B cell (primary cell): ENCODE measurements around the gene SNAPC4. TPM values are rescaled to one million over a fixed set of nuclear protein-coding genes. Genes with fewer than 3 reads are reported as not detected.

Experiments
- ATAC-seq: fragments of 200-7000 bp; cut with Tn5 transposase; one replicate; pipeline ENCODE4 v1.10.0; 2021; ENCODE audit warnings: low read depth, mild to moderate bottlenecking, moderate number of reproducible peaks, moderate library complexity
- CTCF ChIA-PET: fragments of 350-600 bp; sonication (Branson Sonifier 250); formaldehyde crosslinking; loops from one replicate; lab custom pipeline; 2021; ENCODE audit warnings: antibody characterized with exemption, inconsistent platforms; lab: Charles Lee
- POLR2A ChIA-PET: fragments of 350-600 bp; sonication (Branson Sonifier 250); formaldehyde crosslinking; loops from one replicate; lab custom pipeline; 2021; ENCODE audit warnings: antibody characterized with exemption; lab: Charles Lee
- DNase-seq: peaks from one replicate; pipeline ENCODE4 v3.0.0; 2013
- H2AFZ ChIP-seq: 2 replicates; pipeline ENCODE4 v1.6.1; 2012; ENCODE audit warnings: mild to moderate bottlenecking, low read depth, low read length; ENCODE audit not compliant: insufficient read depth, poor library complexity, severe bottlenecking
- H3K27ac ChIP-seq, 2 donors: 1 replicate in 1 of 2; 2 replicates in 1 of 2; pipeline ENCODE4 v1.5.1; 2012 to 2013; ENCODE audit warnings: low read length in 2 of 2, mild to moderate bottlenecking in 2 of 2, moderate library complexity in 1 of 2
- H3K27me3 ChIP-seq, 4 experiments: fragments of 200-600 bp in 1 of 4; sonication (generic) in 1 of 4; replicated peaks in 1 of 4; 1 replicate in 2 of 4; 2 replicates in 2 of 4; pipeline versions ENCODE4 v1.6.1 to v1.7.0; 2013 to 2016; ENCODE audit warnings: low read length in 3 of 4, mild to moderate bottlenecking in 2 of 4, mixed read lengths in 1 of 4, moderate library complexity in 1 of 4; ENCODE audit not compliant: insufficient read depth in 4 of 4, control insufficient read depth in 3 of 4; ENCODE audit errors: control extremely low read depth in 1 of 4
- H3K36me3 ChIP-seq, 2 experiments: replicated peaks in 1 of 2; 1 replicate in 1 of 2; 2 replicates in 1 of 2; pipeline versions ENCODE4 v1.6.1 to v1.7.1; 2013; ENCODE audit warnings: low read length in 1 of 2; ENCODE audit not compliant: insufficient read depth in 2 of 2, control insufficient read depth in 1 of 2; ENCODE audit errors: control extremely low read depth in 1 of 2, extremely low read depth in 1 of 2
- H3K4me1 ChIP-seq, 2 donors: fragments of 200-600 bp in 1 of 2; sonication (generic) in 1 of 2; 1 replicate in 1 of 2; 2 replicates in 1 of 2; pipeline versions ENCODE4 v1.5.1 to v1.6.1; 2013 to 2017; ENCODE audit warnings: low read length in 2 of 2; ENCODE audit not compliant: control insufficient read depth in 2 of 2, insufficient read depth in 2 of 2
- H3K4me2 ChIP-seq: replicated peaks from 2 replicates; pipeline ENCODE3; 2012; ENCODE audit warnings: mild to moderate bottlenecking, low read depth, low read length; ENCODE audit not compliant: poor library complexity, severe bottlenecking
- H3K4me3 ChIP-seq, 5 experiments: fragments of 200-600 bp in 1 of 5; sonication (generic) in 1 of 5; 1 replicate in 3 of 5; 2 replicates in 2 of 5; pipeline versions ENCODE4 v1.5.1 to v1.7.0; 2011 to 2016; ENCODE audit warnings: low read length in 4 of 5, mild to moderate bottlenecking in 4 of 5, low read depth in 2 of 5, control low read depth in 1 of 5, moderate library complexity in 1 of 5; ENCODE audit not compliant: insufficient read depth in 1 of 5; ENCODE audit errors: control extremely low read depth in 1 of 5, extremely low read depth in 1 of 5
- H3K79me2 ChIP-seq: fragments of 200-600 bp; sonication (generic); one replicate; pipeline ENCODE4 v1.6.0; 2016; ENCODE audit warnings: low read length; ENCODE audit not compliant: control insufficient read depth, insufficient read depth
- H3K9ac ChIP-seq: fragments of 200-600 bp; sonication (generic); 2 replicates; pipeline ENCODE4 v1.6.1; 2017; ENCODE audit warnings: mild to moderate bottlenecking, low read length, moderate library complexity
- H3K9me3 ChIP-seq, 3 donors: one replicate each; pipeline versions ENCODE4 v1.6.1 to v1.7.1; 2013; ENCODE audit warnings: low read length in 2 of 3; ENCODE audit not compliant: control insufficient read depth in 2 of 3, insufficient read depth in 1 of 3; ENCODE audit errors: control extremely low read depth in 1 of 3
- H4K20me1 ChIP-seq: 2 replicates; pipeline ENCODE4 v1.6.0; 2012; ENCODE audit warnings: mild to moderate bottlenecking, low read length; ENCODE audit not compliant: insufficient read depth, control insufficient read depth, poor library complexity, severe bottlenecking
- H3K27ac Mint-ChIP-seq: one replicate; pipeline ENCODE4 v1.8.0; 2021; ENCODE audit warnings: mixed read lengths
- H3K27me3 Mint-ChIP-seq: one replicate; pipeline ENCODE4 v1.8.0; 2021; ENCODE audit warnings: mixed read lengths
- H3K4me1 Mint-ChIP-seq: one replicate; pipeline ENCODE4 v1.8.0; 2021; ENCODE audit warnings: mixed read lengths
- H3K4me3 Mint-ChIP-seq: one replicate; pipeline ENCODE4 v1.8.0; 2021; ENCODE audit warnings: mixed read lengths
- H3K9me3 Mint-ChIP-seq: one replicate; pipeline ENCODE4 v1.8.0; 2022; ENCODE audit warnings: mixed read lengths; ENCODE audit not compliant: insufficient read depth
- CTCF ChIP-seq: fragments of 200-600 bp; IDR thresholded peaks from one replicate; pipeline ENCODE4 v1.8.0; 2022; ENCODE audit warnings: antibody characterized with exemption, mild to moderate bottlenecking
- EZH2 ChIP-seq: IDR thresholded peaks from 2 replicates; pipeline ENCODE4 v1.6.1; 2012; ENCODE audit warnings: borderline replicate concordance, low read depth, mild to moderate bottlenecking, moderate library complexity, low read length; ENCODE audit not compliant: insufficient read depth, poor library complexity, severe bottlenecking
- whole genome bisulfite sequencing: methylation state at CpG from one replicate; pipeline ENCODE4 v1.1.5; 2013; ENCODE audit warnings: missing lambda C conversion rate; ENCODE audit not compliant: insufficient coverage; 5-methylcytosine and 5-hydroxymethylcytosine counted together
- intact Hi-C: fragments of 100-400 bp; cut with micrococcal nuclease; formaldehyde crosslinking; loops from one replicate; pipeline ENCODE4 v1.10.0; 2022
- polyA plus RNA-seq: library from polyadenylated mRNA; depleted of rRNA; stranded (reverse); fragments of >200 nt; gene quantifications from 2 replicates; pipeline ENCODE4 v1.2.3, GENCODE V29; 2012
- total RNA-seq, 2 donors: library from RNA; stranded (reverse); fragments of 120-200 nt in 1 of 2; gene quantifications; 1 replicate in 1 of 2; 2 replicates in 1 of 2; pipeline versions ENCODE4 v1.2.3 to v1.2.4, GENCODE V29; 2013 to 2022

Gene SNAPC4
- total and polyA plus RNA-seq, 2 donors (not counting 1 experiment from before 2014, with no cell fraction given): 13.1 to 15.6 TPM

DNA sequence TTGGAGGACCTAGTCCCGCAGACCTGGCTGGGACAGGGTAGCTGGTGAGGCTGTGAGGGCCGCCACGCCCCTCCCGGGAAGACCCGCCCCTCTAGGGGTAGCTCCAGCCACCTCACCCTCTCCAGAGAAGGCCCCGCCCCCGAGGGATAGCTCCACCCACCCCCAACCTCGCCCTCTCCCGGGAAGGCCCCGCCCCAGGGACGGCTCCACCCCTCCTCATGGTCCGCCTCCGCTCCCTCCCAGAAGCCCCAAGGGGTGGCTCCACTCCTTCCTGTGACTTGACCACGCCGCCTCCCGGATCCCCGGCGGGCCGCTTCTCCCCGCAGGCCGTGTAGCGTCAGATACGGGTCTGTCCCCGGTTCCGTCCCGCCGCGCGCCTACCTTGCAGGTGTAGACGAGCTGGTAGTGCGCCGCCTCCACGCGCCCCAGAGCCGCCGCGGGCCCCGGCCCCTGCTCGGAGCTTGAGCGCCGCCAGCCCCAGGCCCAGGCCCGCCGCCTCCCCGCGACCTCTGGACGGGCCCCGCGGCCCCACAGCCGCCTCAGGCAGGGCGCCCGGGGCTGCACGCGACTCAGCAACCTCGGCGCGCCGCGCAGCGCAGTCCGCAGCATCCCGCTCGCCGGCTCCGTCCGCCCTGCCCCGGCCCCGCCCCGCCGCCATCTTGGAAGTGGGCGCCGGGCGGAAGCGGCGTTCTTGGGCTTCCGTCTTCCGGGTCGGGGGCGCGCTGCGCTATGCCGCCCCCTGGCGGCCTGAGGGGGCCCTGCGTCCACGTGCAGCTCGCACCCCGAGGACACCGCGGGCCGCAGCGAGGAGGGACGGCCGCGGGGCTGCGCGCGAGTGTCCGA, 36.6 kb downstream of the SNAPC4 start, which contains the start of gene DNLZ:
DNLZ (minus strand) TSS at position 639 of the 843 bp plus-strand sequence; CDS start at position 609, 30 bp downstream.
- no peaks in the 10 kb centered on the region for H3K79me2 ChIP-seq
- H3K4me2 ChIP-seq: peak within 1 kb of the TSS; percentile 77
- no peaks in the 10 kb centered on the region for H3K27me3 Mint-ChIP-seq
- H3K4me3 ChIP-seq: peak within 1 kb of the TSS; percentile 3 to 97 (median 71)
- H4K20me1 ChIP-seq: peaks cover 19% of the 10 kb centered on the region
- H3K27ac ChIP-seq: peak within 1 kb of the TSS; percentile 40 to 53
- peak within 1 kb of the TSS; percentile 78 for H3K9ac ChIP-seq
- peaks cover 0 to 10% (median 0%) of the 10 kb centered on the region in 3 donors for H3K9me3 ChIP-seq
- peaks cover 0 to 13% of the 10 kb centered on the region in 2 experiments for H3K36me3 ChIP-seq
- intact Hi-C loops: loop anchor here (1.0 to 5.0 kb wide), 8 partner anchors 21 to 456 kb away; partner anchors contain the start of genes CAMSAP1, ENTR1, PMPCA and QSOX2
- ATAC-seq: peak; percentile 93
- no peaks in the 10 kb centered on the region for H3K9me3 Mint-ChIP-seq
- 2% methylated on average over 93 of the region's 97 CpGs for WGBS
- H3K27ac Mint-ChIP-seq: peak within 1 kb of the TSS; percentile 93
- peaks cover 10% of the 10 kb centered on the region for H3K4me1 Mint-ChIP-seq
- POLR2A ChIA-PET: interaction anchor here (0.5 to 1.3 kb wide), 7 partner anchors 41 to 886 kb away, joined by 3 to 5 read pairs (median 4); partner anchors contain the start of genes ENTR1 and PMPCA
- TF ChIP-seq EZH2 (no peak), CTCF (peak; percentile 97)
- CTCF ChIA-PET: interaction anchor here (0.8 to 2.9 kb wide), 16 partner anchors 18 to 397 kb away, joined by 3 to 21 read pairs (median 4); partner anchors contain the start of genes GPSM1 and INPP5E
- peaks cover 5 to 10% of the 10 kb centered on the region in 2 donors for H3K4me1 ChIP-seq
- peak within 1 kb of the TSS; percentile 78 for H2AFZ ChIP-seq
- H3K4me3 Mint-ChIP-seq: peak within 1 kb of the TSS; percentile 89
- DNase-seq: peak; percentile 93
- no peaks in the 10 kb centered on the region for H3K27me3 ChIP-seq
